Activated CD8-positive, alpha-beta T cell treated with anti-CD3 and anti-CD28 coated beads for 36 hours (primary cell): ENCODE data around the gene FAM8A1. TPM values are rescaled to one million over a fixed set of nuclear protein-coding genes. Genes with fewer than 3 reads are reported as not detected.
A peak's percentile ranks its signal among the peaks of the same experiment; 100 is the strongest.

Experiments
- ATAC-seq: fragments of 200-7000 bp; cut with Tn5 transposase; one replicate; pipeline ENCODE4 v1.10.0; 2021; ENCODE audit warnings: mild to moderate bottlenecking, moderate library complexity
- CTCF ChIA-PET: fragments of 350-600 bp; sonication (Branson Sonifier 250); formaldehyde crosslinking; loops from one replicate; lab custom pipeline; 2021; ENCODE audit warnings: antibody characterized with exemption; lab: Charles Lee
- POLR2A ChIA-PET: fragments of 350-600 bp; sonication (Branson Sonifier 250); formaldehyde crosslinking; loops from one replicate; lab custom pipeline; 2021; ENCODE audit warnings: antibody characterized with exemption; lab: Charles Lee
- DNase-seq: peaks from one replicate; pipeline ENCODE4 v3.0.0-alpha.2; 2020
- H3K27ac Mint-ChIP-seq: one replicate; pipeline ENCODE4 v1.8.0; 2021; ENCODE audit warnings: mild to moderate bottlenecking, mixed read lengths
- H3K27me3 Mint-ChIP-seq: one replicate; pipeline ENCODE4 v1.8.0; 2021; ENCODE audit warnings: mixed read lengths
- H3K36me3 Mint-ChIP-seq: one replicate; pipeline ENCODE4 v1.8.0; 2021; ENCODE audit warnings: low read depth, mixed read lengths
- H3K4me1 Mint-ChIP-seq: one replicate; pipeline ENCODE4 v1.8.0; 2021; ENCODE audit warnings: low read depth, mixed read lengths
- H3K4me3 Mint-ChIP-seq: one replicate; pipeline ENCODE4 v1.8.0; 2021; ENCODE audit warnings: mild to moderate bottlenecking, moderate library complexity, mixed read lengths
- H3K9me3 Mint-ChIP-seq: one replicate; pipeline ENCODE4 v1.8.0; 2021; ENCODE audit warnings: mixed read lengths
- intact Hi-C: fragments of 100-400 bp; cut with micrococcal nuclease; formaldehyde crosslinking; loops from one replicate; pipeline ENCODE4 v1.10.0; 2022
- total RNA-seq, 2 experiments: library from RNA; stranded (reverse); gene quantifications; one replicate each; pipeline ENCODE4 v1.2.3, GENCODE V29; 2021
- TF ChIP-seq, protein P1 (sequence below): fragments of 200-600 bp; IDR thresholded peaks from one replicate; pipeline ENCODE4 v1.8.0; 2022; ENCODE audit warnings: antibody characterized with exemption, mild to moderate bottlenecking

Gene FAM8A1
- total RNA-seq, 2 experiments from 2014 or later = 3.2 to 3.8 TPM

DNA sequence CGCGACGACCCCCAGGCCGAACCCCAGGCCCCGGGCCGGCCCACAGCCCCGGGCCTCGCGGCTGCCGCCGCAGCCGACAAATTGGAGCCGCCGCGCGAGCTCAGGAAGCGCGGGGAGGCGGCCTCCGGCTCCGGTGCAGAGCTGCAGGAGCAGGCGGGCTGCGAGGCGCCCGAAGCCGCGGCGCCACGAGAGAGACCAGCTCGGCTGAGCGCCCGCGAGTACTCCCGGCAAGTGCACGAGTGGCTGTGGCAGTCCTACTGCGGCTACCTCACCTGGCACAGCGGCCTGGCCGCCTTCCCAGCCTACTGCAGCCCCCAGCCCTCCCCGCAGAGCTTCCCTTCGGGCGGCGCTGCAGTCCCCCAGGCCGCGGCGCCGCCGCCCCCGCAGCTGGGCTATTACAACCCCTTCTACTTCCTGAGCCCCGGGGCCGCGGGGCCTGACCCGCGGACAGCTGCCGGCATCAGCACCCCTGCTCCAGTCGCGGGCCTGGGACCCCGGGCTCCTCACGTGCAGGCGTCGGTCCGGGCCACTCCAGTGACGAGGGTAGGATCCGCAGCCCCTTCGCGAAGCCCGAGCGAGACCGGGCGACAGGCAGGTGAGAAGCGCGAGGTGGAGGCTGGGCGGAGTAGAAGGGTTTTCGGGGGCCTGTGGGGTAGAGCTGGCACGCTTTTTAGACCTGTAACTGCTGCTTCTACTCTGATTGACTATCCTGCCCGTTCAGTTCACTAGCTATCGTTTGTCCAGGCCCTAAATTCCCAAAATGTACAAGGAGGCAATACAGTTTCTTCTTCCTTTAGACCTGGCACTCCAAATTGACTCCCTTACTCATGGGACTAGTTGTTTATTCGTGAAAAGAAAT, 654 bp downstream of the FAM8A1 start:
- peak overlapping the region; percentile 77 for H3K4me3 Mint-ChIP-seq
- TF ChIP-seq, protein P1, sequence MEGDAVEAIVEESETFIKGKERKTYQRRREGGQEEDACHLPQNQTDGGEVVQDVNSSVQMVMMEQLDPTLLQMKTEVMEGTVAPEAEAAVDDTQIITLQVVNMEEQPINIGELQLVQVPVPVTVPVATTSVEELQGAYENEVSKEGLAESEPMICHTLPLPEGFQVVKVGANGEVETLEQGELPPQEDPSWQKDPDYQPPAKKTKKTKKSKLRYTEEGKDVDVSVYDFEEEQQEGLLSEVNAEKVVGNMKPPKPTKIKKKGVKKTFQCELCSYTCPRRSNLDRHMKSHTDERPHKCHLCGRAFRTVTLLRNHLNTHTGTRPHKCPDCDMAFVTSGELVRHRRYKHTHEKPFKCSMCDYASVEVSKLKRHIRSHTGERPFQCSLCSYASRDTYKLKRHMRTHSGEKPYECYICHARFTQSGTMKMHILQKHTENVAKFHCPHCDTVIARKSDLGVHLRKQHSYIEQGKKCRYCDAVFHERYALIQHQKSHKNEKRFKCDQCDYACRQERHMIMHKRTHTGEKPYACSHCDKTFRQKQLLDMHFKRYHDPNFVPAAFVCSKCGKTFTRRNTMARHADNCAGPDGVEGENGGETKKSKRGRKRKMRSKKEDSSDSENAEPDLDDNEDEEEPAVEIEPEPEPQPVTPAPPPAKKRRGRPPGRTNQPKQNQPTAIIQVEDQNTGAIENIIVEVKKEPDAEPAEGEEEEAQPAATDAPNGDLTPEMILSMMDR = no peak
- H3K9me3 Mint-ChIP-seq = no peaks in the 10 kb centered on the region
- ChIA-PET POLR2A (interaction anchor here (0.7 to 2.2 kb wide), 11 partner anchors 9 to 419 kb away, joined by 3 to 15 read pairs (median 4); partner anchors contain the start of gene NUP153), CTCF (interaction anchor here (0.9 to 3.2 kb wide), 10 partner anchors 10 to 204 kb away, joined by 3 to 21 read pairs (median 4); no protein-coding TSS in a partner anchor)
- DNase-seq (peak; percentile 69), ATAC-seq (peak; percentile 55)
- peak overlapping the region; percentile 82 for H3K27ac Mint-ChIP-seq
- H3K4me1 Mint-ChIP-seq = peaks cover 26% of the 10 kb centered on the region
- no peaks in the 10 kb centered on the region for H3K27me3 Mint-ChIP-seq
- intact Hi-C loops = no loop called here
- H3K36me3 Mint-ChIP-seq = peaks cover 6% of the 10 kb centered on the region

DNA sequence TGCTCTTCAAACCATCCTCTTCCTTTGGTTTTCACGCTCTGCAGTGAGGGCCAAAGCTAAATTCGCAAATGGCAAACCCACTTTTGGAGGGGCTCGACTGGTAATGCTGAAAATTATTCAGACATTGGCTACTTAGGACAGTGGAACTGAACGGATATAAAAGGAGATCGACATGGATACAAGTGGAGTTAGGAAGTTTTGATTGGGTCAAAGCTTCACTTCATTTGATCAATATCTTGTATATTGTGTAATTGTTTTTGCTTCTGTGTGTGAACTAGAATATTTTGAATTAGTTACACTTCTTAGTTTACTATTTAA, 1.2 kb downstream of the FAM8A1 start:
- no peak for ATAC-seq
- no peaks in the 10 kb centered on the region for H3K9me3 Mint-ChIP-seq
- peak overlapping the region; percentile 82 for H3K27ac Mint-ChIP-seq
- intact Hi-C loops = no loop called here
- no peaks in the 10 kb centered on the region for H3K27me3 Mint-ChIP-seq
- no peak for DNase-seq
- peaks cover 8% of the 10 kb centered on the region for H3K36me3 Mint-ChIP-seq
- ChIA-PET POLR2A (interaction anchor here (0.6 to 2.2 kb wide), 8 partner anchors 8 to 446 kb away, joined by 3 to 15 read pairs (median 5); partner anchors contain the start of gene NUP153), CTCF (interaction anchor here (1.1 to 3.2 kb wide), 7 partner anchors 10 to 199 kb away, joined by 3 to 21 read pairs (median 5); no protein-coding TSS in a partner anchor)
- peaks cover 26% of the 10 kb centered on the region for H3K4me1 Mint-ChIP-seq
- TF ChIP-seq, protein P1 = no peak
- peak overlapping the region; percentile 77 for H3K4me3 Mint-ChIP-seq

DNA sequence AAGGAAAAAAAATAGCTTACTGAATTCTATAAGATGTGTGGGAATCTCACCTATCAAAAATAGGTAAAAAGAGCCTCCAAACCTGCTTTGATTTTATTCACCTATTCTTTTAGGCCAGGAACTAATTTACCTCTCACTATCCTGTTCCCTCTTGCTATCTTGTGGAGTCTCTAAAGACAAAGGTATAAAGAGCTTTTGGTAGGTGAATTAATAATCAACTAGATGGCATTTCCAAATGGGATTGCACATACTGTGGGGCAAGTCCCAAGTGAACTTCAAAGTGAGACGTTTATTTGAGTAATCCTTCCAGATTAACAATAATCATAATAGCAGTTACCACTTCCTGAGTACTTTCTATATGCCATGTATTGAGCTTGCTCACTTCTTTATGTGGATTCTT, 2.8 kb downstream of the FAM8A1 start:
- H3K4me1 Mint-ChIP-seq = peaks cover 26% of the 10 kb centered on the region
- TF ChIP-seq, protein P1 = no peak
- H3K27ac Mint-ChIP-seq = no peak overlapping the region
- H3K4me3 Mint-ChIP-seq = no peak overlapping the region
- ATAC-seq (no peak), DNase-seq (no peak)
- H3K36me3 Mint-ChIP-seq = peaks cover 12% of the 10 kb centered on the region
- H3K27me3 Mint-ChIP-seq = no peaks in the 10 kb centered on the region
- no peaks in the 10 kb centered on the region for H3K9me3 Mint-ChIP-seq
- CTCF ChIA-PET = interaction anchor here (0.8 to 1.3 kb wide), 5 partner anchors 10 to 213 kb away, joined by 3 to 4 read pairs (median 3); no protein-coding TSS in a partner anchor
- intact Hi-C loops = no loop called here
- POLR2A ChIA-PET = interaction anchor here (1.1 kb wide), 1 partner anchor 103 kb away, joined by 3 read pairs; no protein-coding TSS in a partner anchor

DNA sequence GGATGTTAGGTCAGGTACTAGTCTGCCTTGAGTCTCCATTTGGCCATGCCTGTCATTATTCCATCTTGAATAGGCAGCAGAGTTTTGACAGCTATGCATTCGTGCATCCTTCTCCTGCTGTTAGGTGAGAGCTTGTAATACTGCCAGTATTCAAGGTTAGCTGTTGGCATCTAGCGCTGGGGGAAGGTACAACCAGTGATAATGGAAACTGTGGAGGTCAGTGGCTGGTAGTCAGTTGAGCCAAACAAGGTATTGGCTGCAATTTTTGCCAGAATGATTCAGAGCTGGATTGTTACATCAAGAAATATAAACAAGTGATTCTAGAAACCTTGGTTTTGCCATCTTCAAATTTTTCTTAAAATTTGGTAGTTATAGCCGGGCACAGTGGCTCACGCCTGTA, 6.5 kb downstream of the FAM8A1 start:
- ATAC-seq (no peak), DNase-seq (no peak)
- TF ChIP-seq, protein P1 = no peak
- intact Hi-C loops = no loop called here
- Mint-ChIP-seq H3K27me3 (no peaks in the 10 kb centered on the region), H3K4me3 (no peak overlapping the region), H3K36me3 (peaks cover 12% of the 10 kb centered on the region), H3K4me1 (peaks cover 21% of the 10 kb centered on the region), H3K9me3 (no peaks in the 10 kb centered on the region), H3K27ac (peak overlapping the region; percentile 42)
- ChIA-PET CTCF (interaction anchor here (1.0 to 1.7 kb wide), 2 partner anchors 96 to 197 kb away, joined by 3 to 4 read pairs; no protein-coding TSS in a partner anchor), POLR2A (interaction anchor here (1.3 kb wide), 1 partner anchor 15 kb away, joined by 5 read pairs; no protein-coding TSS in a partner anchor)
